H1 (cell line): ENCODE measurements around the gene MTTP. TPM values are rescaled to one million over a fixed set of nuclear protein-coding genes. Genes with fewer than 3 reads are reported as not detected.

Source experiments
- BCL11A ChIP-seq, 2 experiments: IDR thresholded peaks; one replicate each; pipeline ENCODE4 v1.6.1; 2011; ENCODE audit warnings: low read depth in 2 of 2, low read length in 2 of 2, mild to moderate bottlenecking in 2 of 2
- EGR1 ChIP-seq: IDR thresholded peaks from 2 replicates; pipeline ENCODE4 v1.6.1; 2011; ENCODE audit warnings: low read depth, low read length, borderline replicate concordance
- NRF1 ChIP-seq: IDR thresholded peaks from 2 replicates; pipeline ENCODE4 v1.6.1; 2011; ENCODE audit warnings: mild to moderate bottlenecking, low read depth, low read length, improper control_type of control experiment
- ZNF274 ChIP-seq: IDR thresholded peaks from 2 replicates; pipeline ENCODE4 v1.7.0; 2012; ENCODE audit warnings: low read length, borderline replicate concordance; ENCODE audit errors: extremely low read depth
- polyA plus RNA-seq, 7 experiments: library from polyadenylated mRNA; depleted of rRNA in 3 of 7; stranded (reverse) in 5 of 7; unstranded in 2 of 7; fragments of >200 nt in 5 of 7; fragments of 200-250 nt in 2 of 7; gene quantifications; 1 replicate in 5 of 7; 2 replicates in 1 of 7; 4 replicates in 1 of 7; pipeline versions ENCODE4 v1.2.1 to v1.2.3, GENCODE V29; 2011 to 2013; ENCODE audit warnings: missing spikeins in 2 of 7, mixed read lengths in 2 of 7
- total RNA-seq: library from RNA; stranded (reverse); fragmentation: NEBNext Ultra II Directional; extraction: Animal tissue kit (Norgen Biotek cat#: 25700); gene quantifications from 2 replicates; pipeline ENCODE4 v1.2.1, GENCODE V29; 2021

Gene MTTP
- total and polyA plus RNA-seq, 2 of the 8 experiments (the other 6 are each of a cell fraction or from before 2014, with no cell fraction given), result 0.12 to 0.26 TPM

- TF ChIP-seq BCL11A (IDR thresholded peaks at IDR 0.05; ENCODE audit: low read depth in 2 of 2, low read length in 2 of 2) (no peak), NRF1 (no peak), EGR1 (no peak), ZNF274 (no peak)
Observed at GRCh38 chr4:99670409-99671073, 95.9 kb downstream of the MTTP start (continued).

Other genes starting within 250 kb of the MTTP start
- not detected in 2 replicates for gene ADH1C, start 222.1 kb upstream of the MTTP start, total RNA-seq
- gene ADH1C, start 222.1 kb upstream of the MTTP start, polyA plus RNA-seq (2011; rRNA removed), result not detected in 2 replicates
- gene ADH7, start 139.5 kb upstream of the MTTP start, total RNA-seq, result not detected in 2 replicates
- gene ADH7, start 139.5 kb upstream of the MTTP start, polyA plus RNA-seq (2011; rRNA removed), result not detected in 2 replicates
- not detected in 2 replicates for gene C4orf17, start 63.8 kb upstream of the MTTP start, total RNA-seq
- not detected in 2 replicates for gene C4orf17, start 63.8 kb upstream of the MTTP start, polyA plus RNA-seq (2011; rRNA removed)
- gene TRMT10A, start 10.8 kb upstream of the MTTP start, total RNA-seq, result 3.3 and 3.8 TPM in 2 replicates
- gene TRMT10A, start 10.8 kb upstream of the MTTP start, polyA plus RNA-seq (2011; rRNA removed), result 0.75 and 1.5 TPM in 2 replicates
- not detected in 2 replicates for gene C4orf54, start 83.0 kb downstream of the MTTP start, total RNA-seq
- gene C4orf54, start 83.0 kb downstream of the MTTP start, polyA plus RNA-seq (2011; rRNA removed), result not detected in 2 replicates
- not detected in 2 replicates for gene DAPP1, start 242.0 kb downstream of the MTTP start, total RNA-seq
- gene DAPP1, start 242.0 kb downstream of the MTTP start, polyA plus RNA-seq (2011; rRNA removed), result not detected in 2 replicates